GM12872 (cell line): ENCODE data around the gene ARID4A.

Source experiments
- TF ChIP-seq, protein P1 (sequence below): IDR thresholded peaks from 3 replicates; pipeline ENCODE4 v1.5.1; 2011; ENCODE audit warnings: low read depth, mild to moderate bottlenecking, low read length, moderate library complexity; ENCODE audit not compliant: insufficient read depth

The ARID4A gene

DNA sequence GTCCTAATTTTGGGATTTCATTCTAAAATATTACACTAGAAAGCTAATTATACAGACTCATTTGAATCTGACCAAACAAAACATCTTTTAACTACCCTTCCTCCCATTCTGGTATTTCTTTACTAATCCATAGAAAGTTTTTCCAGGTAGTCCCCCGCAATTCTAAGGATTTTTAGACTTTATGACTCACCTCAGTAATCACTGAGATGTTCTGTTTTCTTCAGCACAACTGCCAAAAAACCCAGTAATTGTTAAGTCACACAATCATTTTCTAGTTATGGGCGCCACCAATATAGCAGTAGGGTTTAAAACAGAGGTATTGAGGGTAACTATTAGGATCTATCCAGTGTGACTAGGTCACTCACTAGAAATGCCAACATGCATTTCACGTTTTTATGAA is 1.6 kb upstream of the ARID4A start:
- TF ChIP-seq, protein P1, sequence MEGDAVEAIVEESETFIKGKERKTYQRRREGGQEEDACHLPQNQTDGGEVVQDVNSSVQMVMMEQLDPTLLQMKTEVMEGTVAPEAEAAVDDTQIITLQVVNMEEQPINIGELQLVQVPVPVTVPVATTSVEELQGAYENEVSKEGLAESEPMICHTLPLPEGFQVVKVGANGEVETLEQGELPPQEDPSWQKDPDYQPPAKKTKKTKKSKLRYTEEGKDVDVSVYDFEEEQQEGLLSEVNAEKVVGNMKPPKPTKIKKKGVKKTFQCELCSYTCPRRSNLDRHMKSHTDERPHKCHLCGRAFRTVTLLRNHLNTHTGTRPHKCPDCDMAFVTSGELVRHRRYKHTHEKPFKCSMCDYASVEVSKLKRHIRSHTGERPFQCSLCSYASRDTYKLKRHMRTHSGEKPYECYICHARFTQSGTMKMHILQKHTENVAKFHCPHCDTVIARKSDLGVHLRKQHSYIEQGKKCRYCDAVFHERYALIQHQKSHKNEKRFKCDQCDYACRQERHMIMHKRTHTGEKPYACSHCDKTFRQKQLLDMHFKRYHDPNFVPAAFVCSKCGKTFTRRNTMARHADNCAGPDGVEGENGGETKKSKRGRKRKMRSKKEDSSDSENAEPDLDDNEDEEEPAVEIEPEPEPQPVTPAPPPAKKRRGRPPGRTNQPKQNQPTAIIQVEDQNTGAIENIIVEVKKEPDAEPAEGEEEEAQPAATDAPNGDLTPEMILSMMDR, result no peak

DNA sequence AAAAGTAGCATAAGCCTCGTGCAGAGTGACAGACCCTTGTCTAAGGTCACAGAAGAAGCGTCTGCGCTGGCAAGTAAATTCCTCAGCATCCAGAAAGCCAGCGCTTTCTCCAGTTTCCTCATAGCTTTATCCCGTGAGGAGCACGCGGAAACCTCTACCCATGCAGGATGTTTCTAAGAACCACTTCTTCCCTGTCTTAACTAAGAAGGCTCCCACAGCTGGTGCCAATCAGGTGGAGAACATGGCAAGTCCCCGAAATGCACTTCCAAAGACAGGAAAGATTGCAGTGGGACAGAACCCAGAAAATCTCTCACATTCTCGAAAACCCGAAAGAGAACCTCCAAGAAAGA is 968 bp upstream of the ARID4A start:
- TF ChIP-seq, protein P1, result no peak

DNA sequence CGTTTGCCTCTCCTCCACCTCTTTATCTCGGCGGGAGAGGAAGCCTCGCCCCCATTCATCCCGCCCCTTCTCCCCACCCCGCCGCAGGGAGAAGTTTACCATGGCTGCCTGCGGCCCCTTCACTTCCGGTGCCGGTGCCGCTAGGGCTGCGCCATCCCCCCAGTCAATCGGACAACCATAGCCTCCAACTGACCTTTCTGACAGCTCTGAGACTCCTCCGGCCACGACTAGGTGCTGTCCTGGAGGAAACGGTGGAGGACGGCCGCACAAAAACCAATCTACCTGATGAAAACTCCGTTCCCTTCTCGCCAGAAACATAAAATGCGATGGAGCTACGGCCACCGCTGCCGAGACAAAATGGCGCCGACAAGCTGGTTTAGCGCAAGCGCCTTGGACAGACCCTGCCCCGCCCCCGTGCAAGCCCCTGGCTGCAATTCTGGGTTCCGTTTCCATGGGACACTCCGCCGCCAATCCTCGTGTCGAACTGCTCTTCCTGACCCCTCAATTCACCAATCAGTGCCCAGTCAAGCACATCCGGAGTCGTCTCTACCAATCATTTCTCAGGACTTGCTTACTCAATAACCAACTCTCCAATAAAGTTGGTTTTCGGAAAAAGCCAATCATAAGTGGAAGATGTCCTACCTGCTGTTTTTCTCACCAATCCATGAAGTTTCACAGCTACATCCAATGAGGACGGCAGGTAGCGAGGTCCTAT is 436 bp upstream of the ARID4A start:
- TF ChIP-seq, protein P1, result 0 out of 3 replicates have a peak, but pooled peaks have one; percentile 6

DNA sequence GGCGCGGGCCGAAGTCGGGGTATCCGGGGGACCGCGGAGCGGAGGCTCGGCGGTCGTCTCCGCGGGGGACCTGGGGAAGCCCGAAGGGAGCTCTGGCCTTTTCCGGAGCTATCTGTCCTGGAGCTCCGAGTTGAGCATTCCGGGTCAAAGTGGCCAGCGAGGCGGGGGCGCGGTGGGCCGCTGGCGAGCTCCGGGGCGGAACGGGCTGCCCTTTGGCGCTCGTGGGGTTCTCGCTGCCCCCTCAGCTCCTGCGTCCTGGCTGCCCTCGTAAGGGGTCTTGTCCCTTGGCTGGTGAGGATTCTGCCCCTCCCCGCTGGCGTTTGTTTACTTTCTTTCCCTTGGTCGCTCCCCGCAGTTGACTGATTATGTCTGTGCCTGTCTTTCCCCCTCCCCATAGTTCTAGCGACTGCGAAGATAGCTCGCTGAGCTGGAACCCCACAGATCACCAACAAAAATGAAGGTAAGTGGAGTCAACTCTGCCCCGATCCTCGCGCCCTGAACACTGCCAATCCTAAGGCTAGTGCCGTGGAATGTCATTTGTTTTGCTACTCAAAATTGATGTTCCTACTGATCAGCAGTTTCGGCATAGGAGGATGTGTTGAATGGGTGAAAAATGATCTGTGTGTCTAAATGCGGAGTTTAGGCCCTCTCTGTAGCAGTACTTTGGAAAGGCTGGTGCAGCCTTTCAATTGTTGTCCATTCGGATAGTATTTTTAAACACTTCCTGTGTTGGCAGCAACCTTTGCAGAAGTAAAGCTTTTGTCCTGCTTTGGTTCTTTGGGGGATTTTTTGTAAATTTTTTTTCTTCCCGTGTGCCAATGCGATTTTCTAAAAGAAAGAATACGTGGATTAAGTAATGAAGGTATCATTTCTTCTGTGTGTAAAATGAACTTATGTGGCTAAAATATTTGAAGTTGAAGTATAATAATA is 1.3 kb downstream of the ARID4A start:
- TF ChIP-seq, protein P1, result no peak

DNA sequence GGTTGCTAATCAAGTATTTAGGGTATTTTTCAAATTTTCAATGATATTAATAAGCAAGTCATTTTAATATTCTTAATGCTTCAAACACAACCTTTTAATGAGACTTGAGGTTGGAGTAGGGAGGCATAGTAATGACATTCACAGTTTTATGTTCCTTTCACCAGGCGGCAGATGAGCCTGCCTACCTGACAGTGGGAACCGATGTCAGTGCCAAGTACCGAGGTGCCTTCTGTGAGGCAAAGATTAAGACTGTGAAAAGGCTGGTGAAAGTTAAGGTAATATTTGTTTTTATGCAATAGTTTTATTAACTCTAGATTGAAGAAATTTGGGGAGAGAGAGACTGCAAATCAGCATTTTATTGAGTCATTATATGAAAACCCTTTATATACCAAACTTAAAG is 3.1 kb downstream of the ARID4A start:
- TF ChIP-seq, protein P1, result no peak

DNA sequence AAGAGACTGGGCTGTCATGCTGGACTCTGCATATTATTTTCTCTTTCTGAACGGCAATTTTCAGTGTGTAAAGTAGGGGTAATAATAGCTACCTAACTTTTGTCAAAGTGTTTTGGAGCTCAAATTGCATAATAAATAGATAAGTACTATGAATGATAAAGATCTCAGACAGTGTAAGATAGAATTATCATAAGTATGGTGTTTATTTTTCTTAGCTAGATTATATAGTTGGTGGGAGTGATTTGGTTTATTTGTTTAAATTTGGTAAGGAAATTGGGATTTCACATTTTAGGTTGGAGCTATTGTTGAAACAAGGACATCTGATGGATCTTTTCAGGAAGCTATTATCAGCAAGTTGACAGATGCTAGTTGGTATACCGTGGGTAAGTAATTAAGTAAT is 7.4 kb downstream of the ARID4A start:
- TF ChIP-seq, protein P1, result no peak

DNA sequence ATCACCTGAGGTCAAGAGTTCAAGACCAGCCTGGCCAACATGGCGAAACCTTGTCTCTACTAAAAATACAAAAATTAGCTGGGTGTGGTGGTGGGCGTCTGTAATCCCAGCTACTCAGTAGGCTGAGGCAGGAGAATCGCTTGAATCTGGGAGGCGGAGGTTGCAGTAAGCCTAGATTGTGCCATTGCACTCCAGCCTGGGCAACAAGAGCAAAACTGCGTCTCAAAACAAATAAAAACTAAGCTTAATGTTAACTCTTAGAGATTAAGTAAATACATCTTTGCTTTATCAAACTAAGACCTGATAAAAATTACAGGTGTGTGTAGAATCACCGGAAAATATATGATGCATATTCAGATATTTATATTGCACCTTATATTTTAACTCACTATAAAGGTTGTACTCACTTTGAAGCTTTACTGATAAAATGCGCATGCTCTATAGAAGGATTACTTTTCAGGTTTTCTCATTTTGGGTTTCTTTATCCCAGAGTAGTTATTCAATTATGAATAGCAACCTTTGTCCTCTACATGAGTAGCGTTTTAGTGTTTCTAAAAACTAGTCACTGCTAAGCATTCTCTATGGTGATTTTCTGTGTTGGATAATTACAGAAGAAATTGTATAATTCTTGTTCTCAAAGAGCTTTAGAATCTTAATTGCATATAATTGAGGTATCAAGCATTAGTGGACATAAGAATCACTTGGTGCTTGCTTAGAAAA is 9.4 kb downstream of the ARID4A start:
- TF ChIP-seq, protein P1, result no peak
